Measurements from ENCODE around the gene ARHGAP24. TPM values are rescaled to one million over a fixed set of nuclear protein-coding genes. Genes with fewer than 3 reads are reported as not detected.

Gene ARHGAP24
- total and polyA plus RNA-seq, 2 of the 13 experiments (the other 11 are each of a cell fraction or from before 2014, with no cell fraction given) = 0.07 to 0.55 TPM

DNA sequence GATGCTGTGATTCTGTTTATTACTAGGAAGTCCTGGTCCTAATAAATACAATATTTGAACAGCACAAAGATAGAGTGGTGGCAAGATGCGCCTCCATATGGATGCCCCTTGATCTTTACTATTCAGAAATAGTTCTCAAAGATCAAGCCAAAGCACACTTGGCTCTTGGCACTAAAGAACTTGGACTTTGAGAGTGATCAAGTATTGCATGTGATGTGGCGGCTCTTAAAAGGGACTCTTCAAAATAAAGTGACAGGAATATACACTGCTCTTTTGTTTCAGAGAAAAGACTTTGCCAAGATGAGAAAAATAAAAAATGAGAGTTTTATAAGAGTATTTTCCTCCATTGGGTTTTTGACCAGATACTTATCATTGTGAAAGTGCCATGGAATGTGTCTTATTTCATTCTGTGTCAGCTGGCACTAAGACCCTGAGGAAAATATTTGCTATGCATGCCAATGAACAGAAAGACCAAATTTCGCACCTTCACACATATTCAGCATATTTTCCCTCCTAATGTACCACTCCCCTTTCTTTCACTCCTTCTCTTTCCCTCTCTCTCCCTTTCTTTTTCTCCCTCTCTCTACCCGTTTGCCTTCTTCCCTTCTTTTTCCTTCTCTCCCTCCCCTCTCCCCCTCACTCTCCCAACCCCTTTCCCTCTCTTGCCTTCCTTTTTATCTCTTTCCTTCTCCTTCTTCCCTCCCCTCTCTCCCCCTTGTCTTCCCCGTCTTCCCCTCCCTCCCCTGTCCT lies 35.1 kb downstream of the ARHGAP24 start:
- no TSS peak for BruUV-seq (replicated peaks)
- TF ChIP-seq ZBTB7A (CRISPR knock-in tag; IDR thresholded peaks at IDR 0.05) = no peak
- TF ChIP-seq HNF4A (CRISPR knock-in tag; IDR thresholded peaks at IDR 0.05) = peak; percentile 23
- no peak for TF ChIP-seq ZBTB3 (CRISPR knock-in tag; IDR thresholded peaks at IDR 0.05; ENCODE audit: borderline replicate concordance, low read depth)
- TF ChIP-seq GABPB1 (CRISPR knock-in tag; IDR thresholded peaks at IDR 0.05) = no peak
- no peak for TF ChIP-seq ZNF589 (CRISPR knock-in tag; conservative IDR thresholded peaks at IDR 0.05)
- TF ChIP-seq PRMT3 (CRISPR knock-in tag; IDR thresholded peaks at IDR 0.05; ENCODE audit: borderline replicate concordance, low read depth) = no peak
- TF ChIP-seq RCOR2 (CRISPR knock-in tag; IDR thresholded peaks at IDR 0.05) = no peak
- TF ChIP-seq LCORL (IDR thresholded peaks at IDR 0.05) = no peak
- TF ChIP-seq LCORL (CRISPR knock-in tag; IDR thresholded peaks at IDR 0.05) = no peak
- TF ChIP-seq GTF2F1 (IDR thresholded peaks at IDR 0.05; ENCODE audit: low read length) = no peak
- TF ChIP-seq ZNF34 (CRISPR knock-in tag; IDR thresholded peaks at IDR 0.05; ENCODE audit: borderline replicate concordance) = no peak
- TF ChIP-seq ZNF761 (CRISPR knock-in tag; conservative IDR thresholded peaks at IDR 0.05) = no peak
- TF ChIP-seq HNRNPK (IDR thresholded peaks at IDR 0.05; ENCODE audit: low read depth, low read length, poor library complexity, severe bottlenecking) = peak; percentile 75
- TF ChIP-seq REL (CRISPR knock-in tag; conservative IDR thresholded peaks at IDR 0.05) = no peak
- no peak for TF ChIP-seq SMAD1 (CRISPR knock-in tag; IDR thresholded peaks at IDR 0.05; ENCODE audit: borderline replicate concordance, low read depth)
- TF ChIP-seq ZBTB39 (CRISPR knock-in tag; IDR thresholded peaks at IDR 0.05) = no peak
- no peak for TF ChIP-seq CEBPB (IDR thresholded peaks at IDR 0.05; ENCODE audit: borderline replicate concordance, low read depth, low read length)
- TF ChIP-seq ZNF777 (CRISPR knock-in tag; IDR thresholded peaks at IDR 0.05) = no peak
- 0 out of 2 replicates have a peak, but pooled peaks have one; percentile 25 for TF ChIP-seq TCF7 (IDR thresholded peaks at IDR 0.05; ENCODE audit: low read depth)
- Histone ChIP-seq H3K9me3 (ENCODE audit: low read length) (no peaks in the 10 kb centered on the region), H3K4me3 (replicated peaks in 1 of 3; ENCODE audit: insufficient read depth in 1 of 3, low read depth in 2 of 3, low read length in 3 of 3) (no peak overlapping the region), H2AFZ (ENCODE audit: low read length) (no peak overlapping the region), H3K27me3 (ENCODE audit: control insufficient read depth in 1 of 2, insufficient read depth in 2 of 2, low read length in 2 of 2) (no peaks in the 10 kb centered on the region), H3K79me2 (ENCODE audit: insufficient read depth, low read length) (no peaks in the 10 kb centered on the region), H3K9ac (ENCODE audit: insufficient read depth, low read depth, low read length) (no peak overlapping the region), H3K27ac (ENCODE audit: extremely low read length, insufficient read depth, low read length) (no peak overlapping the region), H4K20me1 (ENCODE audit: insufficient read depth, low read length) (no peaks in the 10 kb centered on the region), H3K4me2 (ENCODE audit: low read depth, low read length) (no peak overlapping the region), H3K4me1 (ENCODE audit: insufficient read depth, low read length) (peaks cover 8% of the 10 kb centered on the region), H3K36me3 (replicated peaks in 1 of 2; ENCODE audit: control insufficient read depth in 1 of 2, insufficient read depth in 2 of 2, low read length in 2 of 2) (no peaks in the 10 kb centered on the region)
- ATAC-seq (no peak), DNase-seq (ENCODE audit: low spot score) (peak; percentile 30), FAIRE-seq (no peak)
- POLR2A ChIA-PET = no interaction called here
- CTCF ChIA-PET (ENCODE audit: low intra/inter-chr PET ratio, low total read pairs) = no interaction called here
- in situ Hi-C loops (cut with HindIII; ENCODE audit: extremely low pct_ligation_motif_present, low pct_unique_long_range_greater_than_20kb) = no loop called here
- 6% methylated on average over 5 of the region's 5 CpGs for WGBS (ENCODE audit: low lambda C conversion rate)
- intact Hi-C loops (cut with micrococcal nuclease; ENCODE audit: unreplicated experiment) = loop anchor here (5.0 kb wide), 1 partner anchor 33 kb away; the partner anchor contains the start of gene ARHGAP24

All from HepG2 (cell line).